ENCODE measurements around the gene PARD3.
"Not testable (repeated sequence)": the region's sequence is repeated elsewhere in the genome, so short reads cannot be mapped to it uniquely, and the experiment has no call there.

The PARD3 gene

DNA sequence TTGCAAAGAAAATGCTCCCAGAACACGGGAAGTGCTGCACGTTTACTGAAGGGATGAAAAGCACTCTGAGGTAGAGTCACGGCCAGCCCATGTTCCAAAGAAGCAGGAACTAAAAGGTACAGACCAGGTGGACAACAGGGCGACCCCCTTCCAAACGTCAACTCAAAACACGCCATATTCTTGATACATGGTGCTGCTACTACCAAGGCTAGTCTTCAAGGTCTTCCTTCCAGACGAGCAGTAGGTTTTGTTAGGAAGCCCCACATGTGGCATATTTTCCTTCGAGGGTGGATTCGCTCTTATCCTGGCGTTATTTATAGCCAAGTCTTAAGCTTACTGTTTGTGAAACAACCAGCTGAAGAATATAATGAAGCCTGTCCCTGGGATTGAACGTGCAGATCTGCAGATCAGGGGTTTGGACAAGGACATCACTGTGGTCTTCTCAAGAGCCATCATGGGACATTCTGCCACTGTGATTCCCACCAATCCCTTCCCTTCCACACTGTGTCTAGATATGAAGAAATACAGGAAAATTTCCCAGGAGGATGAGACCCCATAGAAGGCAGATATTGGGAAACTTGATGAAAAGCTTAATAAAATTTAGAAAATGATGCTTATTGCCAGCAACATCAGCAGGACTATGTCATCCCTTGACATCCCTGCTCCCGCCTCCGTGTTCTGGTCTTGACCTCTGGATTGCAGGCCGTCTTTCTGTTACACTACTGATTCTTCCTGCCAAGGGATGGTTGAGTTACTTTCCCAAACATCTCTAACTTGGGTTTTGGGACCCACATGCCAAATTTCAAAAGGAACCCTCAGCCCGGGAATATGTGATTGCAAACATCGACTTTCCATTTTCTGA lies 734.4 kb downstream of the PARD3 start:
- no peak for DNase-seq

GRCh38 chr10:34079702-34080484 lies 735.2 kb downstream of the PARD3 start:
- no peak for DNase-seq

GRCh38 chr10:34078745-34079470 lies 736.2 kb downstream of the PARD3 start:
- DNase-seq: no peak

DNA sequence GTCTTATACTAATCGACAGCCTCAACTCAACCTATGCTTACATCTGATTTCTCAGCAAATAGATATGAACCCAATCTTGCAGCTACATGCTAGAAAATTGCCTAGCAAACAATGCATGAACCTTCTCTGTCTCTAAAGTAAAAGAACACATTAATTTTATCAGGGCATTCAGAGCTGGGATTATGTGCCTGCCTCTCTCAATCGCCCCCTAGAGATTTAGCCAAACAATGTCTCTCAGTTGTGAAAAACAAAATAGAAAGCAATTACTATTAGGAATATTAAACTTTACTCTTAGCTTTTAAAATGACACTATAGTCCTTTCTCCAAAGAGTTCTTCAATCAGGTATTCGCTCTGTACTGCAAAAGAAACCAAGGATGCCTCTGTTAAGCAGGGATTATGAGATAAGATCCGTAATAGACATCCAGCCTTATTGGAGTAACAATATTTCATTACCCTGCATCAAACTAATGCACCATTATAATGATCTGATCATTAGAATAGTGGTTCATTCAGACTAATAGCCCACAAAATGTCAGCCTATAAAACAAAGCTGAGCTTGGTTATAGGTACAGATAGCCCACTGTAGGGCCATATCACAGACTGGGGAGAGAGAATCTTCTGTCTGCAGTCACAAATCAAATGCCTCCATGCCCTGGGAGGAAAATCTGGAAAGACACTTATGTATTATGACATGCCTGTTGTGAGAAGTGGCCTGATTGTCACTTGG lies 736.9 kb downstream of the PARD3 start:
- no peak for DNase-seq

GRCh38 chr10:34076443-34076842 lies 738.7 kb downstream of the PARD3 start:
- no peak for DNase-seq

- DNase-seq: no peak
Measured at GRCh38 chr10:34075254-34075926, 739.7 kb downstream of the PARD3 start.

- no peak for DNase-seq
Measured at GRCh38 chr10:34074051-34074450, 741.0 kb downstream of the PARD3 start.

- DNase-seq: not testable (repeated sequence)
Measured at GRCh38 chr10:34067741-34068140, 747.4 kb downstream of the PARD3 start.

DNA sequence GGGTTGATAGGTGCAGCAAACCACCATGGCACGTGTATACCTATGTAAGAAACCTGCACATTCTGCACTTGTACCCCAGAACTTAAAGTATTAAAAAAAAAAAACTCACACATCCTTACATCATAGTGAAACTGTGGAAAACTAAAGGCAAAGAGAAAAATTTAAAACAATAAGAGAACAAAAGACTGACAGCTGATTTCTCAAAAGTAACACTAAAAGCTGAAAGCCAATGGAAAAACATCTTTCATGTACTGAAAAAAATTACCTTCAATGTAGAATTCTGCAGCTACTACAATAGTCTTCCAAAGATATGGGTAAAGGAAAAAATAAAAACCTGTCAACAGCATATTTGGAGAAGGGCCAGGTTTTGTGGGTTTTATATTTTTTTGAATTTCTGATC lies 751.5 kb downstream of the PARD3 start:
- DNase-seq: no peak

DNA sequence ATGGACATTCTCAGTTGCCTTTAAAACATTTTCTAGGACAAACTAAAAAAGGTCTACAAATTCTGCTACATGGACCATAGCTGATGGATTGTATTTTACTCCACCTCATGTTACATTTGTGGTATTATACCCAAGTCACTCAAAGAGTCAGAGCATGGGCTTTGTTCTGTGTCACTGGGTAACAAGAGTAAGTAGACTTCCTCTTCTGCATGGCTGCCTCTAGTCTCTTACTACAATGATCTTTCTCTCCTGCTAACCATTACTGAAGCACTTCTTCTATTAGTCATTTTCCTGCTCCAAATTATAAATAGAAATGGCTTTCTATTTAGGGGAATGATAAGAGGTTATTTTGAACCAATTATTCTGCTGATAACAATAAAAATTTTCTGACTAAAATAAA lies 753.3 kb downstream of the PARD3 start:
- DNase-seq: no peak

Data from CD4-positive, alpha-beta T cell treated with Interferon gamma for 1 hour (primary cell).